Adrenal gland (tissue), 5 donors: ENCODE measurements around the gene CNTNAP2.

Source experiments
- CTCF ChIP-seq, 6 experiments: fragments of 450-650 bp in 4 of 6; fragments of 200-600 bp in 2 of 6; sonication (generic) in 1 of 6; IDR thresholded peaks; 1 replicate in 5 of 6; 2 replicates in 1 of 6; pipeline versions ENCODE4 v1.5.1 to v1.8.0; 2016 to 2021; ENCODE audit warnings: antibody characterized with exemption in 6 of 6, mild to moderate bottlenecking in 2 of 6, moderate library complexity in 1 of 6
- POLR2A ChIP-seq, 2 donors: fragments of 450-650 bp; IDR thresholded peaks; one replicate each; pipeline ENCODE4 v1.6.1; 2017; ENCODE audit warnings: antibody characterized with exemption in 2 of 2, mild to moderate bottlenecking in 2 of 2, moderate library complexity in 1 of 2
- donor health status: DM: no; HTN: no; CAD: no.

DNA sequence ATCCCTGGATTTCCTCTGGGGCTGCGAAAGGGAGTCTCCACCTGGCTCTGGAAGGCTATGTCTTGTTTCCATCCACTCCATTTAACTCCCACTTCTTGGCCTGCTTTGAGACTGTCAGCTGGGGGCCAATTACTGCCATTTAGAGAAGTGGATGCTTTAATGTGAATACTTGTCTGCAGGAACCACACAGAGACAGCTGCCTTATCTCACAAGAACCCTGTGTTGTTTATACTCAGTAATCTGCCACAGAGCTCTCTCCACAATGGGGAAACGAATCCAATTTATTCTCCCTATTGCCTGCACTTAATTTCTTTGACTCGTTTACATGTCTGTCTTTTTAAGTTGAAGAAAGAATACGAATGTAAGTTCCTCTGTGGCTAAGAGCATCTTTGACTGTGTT lies 1687.0 kb downstream of the CNTNAP2 start:
- TF ChIP-seq CTCF (IDR thresholded peaks at IDR 0.05) (no peak), POLR2A (IDR thresholded peaks at IDR 0.05) (no peak)
